ENCODE measurements around the gene KCNN3.

KCNN3 gene

DNA sequence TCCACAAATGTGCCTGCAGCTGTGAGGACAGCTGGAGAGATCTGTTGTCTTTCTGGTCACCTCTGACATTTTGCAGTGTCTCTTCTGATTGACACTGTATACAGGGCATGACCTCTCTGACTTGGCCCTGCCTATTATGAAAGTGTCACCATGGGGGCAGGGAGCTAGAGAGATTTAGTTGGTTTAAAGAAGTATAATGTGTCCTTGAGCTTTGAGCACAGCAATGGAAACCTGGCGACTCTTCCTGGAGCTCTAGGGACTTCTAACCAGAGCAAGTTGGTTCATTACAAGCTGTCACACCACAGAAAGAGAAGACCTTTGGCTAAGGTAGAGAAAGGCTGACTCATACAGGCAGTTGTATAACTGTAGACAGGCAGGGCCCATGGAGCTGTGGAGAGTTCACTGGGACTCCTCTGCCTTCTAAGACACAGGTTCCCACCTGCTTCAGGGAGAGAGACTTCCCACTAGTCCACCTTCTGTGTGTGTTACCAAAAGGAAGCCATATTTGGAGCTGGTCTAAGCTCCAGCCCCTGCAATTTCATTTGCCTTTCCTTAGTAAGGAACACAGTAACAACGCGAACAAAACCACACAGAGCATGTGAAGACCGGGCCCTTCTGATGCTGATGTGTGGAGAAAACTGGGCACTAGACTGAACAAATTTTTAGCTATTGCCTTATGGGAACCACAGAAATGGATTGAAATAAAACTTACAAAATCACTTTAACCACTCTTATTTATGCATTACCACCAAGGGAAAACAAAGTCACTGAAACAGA, 171.6 kb downstream of the KCNN3 start:
- no peak for DNase-seq (ENCODE audit: low spot score)
- TF ChIP-seq, protein P1, sequence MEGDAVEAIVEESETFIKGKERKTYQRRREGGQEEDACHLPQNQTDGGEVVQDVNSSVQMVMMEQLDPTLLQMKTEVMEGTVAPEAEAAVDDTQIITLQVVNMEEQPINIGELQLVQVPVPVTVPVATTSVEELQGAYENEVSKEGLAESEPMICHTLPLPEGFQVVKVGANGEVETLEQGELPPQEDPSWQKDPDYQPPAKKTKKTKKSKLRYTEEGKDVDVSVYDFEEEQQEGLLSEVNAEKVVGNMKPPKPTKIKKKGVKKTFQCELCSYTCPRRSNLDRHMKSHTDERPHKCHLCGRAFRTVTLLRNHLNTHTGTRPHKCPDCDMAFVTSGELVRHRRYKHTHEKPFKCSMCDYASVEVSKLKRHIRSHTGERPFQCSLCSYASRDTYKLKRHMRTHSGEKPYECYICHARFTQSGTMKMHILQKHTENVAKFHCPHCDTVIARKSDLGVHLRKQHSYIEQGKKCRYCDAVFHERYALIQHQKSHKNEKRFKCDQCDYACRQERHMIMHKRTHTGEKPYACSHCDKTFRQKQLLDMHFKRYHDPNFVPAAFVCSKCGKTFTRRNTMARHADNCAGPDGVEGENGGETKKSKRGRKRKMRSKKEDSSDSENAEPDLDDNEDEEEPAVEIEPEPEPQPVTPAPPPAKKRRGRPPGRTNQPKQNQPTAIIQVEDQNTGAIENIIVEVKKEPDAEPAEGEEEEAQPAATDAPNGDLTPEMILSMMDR (IDR thresholded peaks at IDR 0.05; ENCODE audit: extremely low read depth, missing control alignments), result no peak

DNA sequence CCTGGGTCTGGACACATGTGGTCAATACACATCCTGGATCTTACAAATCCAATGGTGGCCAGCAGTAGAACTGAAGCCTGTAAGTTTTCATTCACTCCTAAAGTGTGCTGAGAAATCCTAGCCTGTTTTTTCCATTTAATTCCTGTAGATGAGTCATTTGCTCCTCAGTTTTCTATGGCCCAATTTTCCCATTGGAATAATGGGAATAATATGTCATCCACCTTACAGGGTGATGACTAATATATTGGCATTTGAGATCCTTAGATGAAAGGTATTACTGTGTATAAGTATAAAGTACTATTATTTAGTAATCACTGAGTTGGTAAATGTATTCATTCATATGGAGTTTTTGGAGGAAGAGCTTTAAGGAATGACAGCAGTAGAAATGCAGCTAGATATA, 172.4 kb downstream of the KCNN3 start:
- TF ChIP-seq, protein P1 (IDR thresholded peaks at IDR 0.05; ENCODE audit: extremely low read depth, missing control alignments), result no peak
- no peak for DNase-seq (ENCODE audit: low spot score)

DNA sequence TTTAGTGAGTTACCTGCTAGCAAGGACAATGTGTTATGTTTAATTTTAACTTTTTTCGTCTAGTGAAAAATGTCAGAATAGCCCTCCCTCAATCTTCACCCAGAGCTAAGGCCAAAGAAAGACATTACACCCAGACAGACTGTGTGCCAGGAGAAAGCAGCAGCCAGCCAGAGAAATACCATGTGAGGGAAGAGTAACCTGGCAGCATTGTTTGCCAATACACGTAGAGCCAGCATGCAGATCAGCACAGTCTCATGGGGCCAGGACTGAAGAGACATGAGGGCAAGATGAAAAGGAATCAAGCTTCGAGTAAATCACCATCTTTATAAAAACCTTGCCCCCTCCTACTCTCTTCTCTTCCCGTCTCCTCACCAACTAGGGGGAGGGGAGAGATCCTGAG, 173.6 kb downstream of the KCNN3 start:
- no peak for DNase-seq (ENCODE audit: low spot score)
- TF ChIP-seq, protein P1 (IDR thresholded peaks at IDR 0.05; ENCODE audit: extremely low read depth, missing control alignments), result no peak

GRCh38 chr1:154695985-154696384, 174.1 kb downstream of the KCNN3 start:
- TF ChIP-seq, protein P1 (IDR thresholded peaks at IDR 0.05; ENCODE audit: extremely low read depth, missing control alignments), result no peak
- DNase-seq (ENCODE audit: low spot score), result no peak

DNA sequence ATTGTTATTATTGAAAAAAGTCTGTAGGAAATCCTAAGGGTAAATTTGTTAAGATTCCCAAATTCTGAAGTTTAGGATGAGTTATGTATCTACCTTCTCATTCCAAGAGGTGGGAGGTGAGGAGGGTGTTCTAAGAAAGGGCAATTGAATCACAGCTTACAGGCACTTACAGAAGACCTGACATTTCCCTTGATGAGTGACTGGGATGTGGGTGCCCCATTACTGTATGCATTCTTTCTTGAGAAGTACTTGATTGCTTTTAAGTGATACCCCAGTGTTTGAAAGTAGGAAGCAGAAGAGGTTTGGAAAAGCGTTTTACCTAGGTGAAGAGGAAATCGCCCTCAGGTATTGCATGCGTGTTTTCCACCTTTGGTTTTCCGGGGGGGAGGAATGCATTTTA, 175.1 kb downstream of the KCNN3 start:
- TF ChIP-seq, protein P1 (IDR thresholded peaks at IDR 0.05; ENCODE audit: extremely low read depth, missing control alignments), result no peak
- DNase-seq (ENCODE audit: low spot score), result no peak

DNA sequence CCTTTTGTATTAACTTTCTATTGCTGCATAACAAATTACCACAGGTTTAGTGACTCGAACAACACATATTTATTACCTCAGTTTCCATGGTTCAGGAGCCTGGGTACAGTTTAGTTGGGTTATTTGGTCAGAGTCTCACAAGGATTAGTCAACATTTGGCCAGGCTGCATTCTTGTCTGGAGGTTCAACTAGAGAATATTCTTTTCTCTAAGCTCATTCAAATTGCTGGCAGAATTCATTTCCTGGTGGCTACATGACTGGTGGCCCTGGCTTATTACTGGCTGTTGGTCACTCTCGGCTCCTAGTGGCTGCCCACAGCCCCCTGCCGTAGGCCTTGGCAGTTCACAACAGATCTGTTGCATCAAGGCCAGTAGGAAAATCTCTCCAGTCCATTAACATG, 181.0 kb downstream of the KCNN3 start:
- DNase-seq (ENCODE audit: low spot score), result no peak
- TF ChIP-seq, protein P1 (IDR thresholded peaks at IDR 0.05; ENCODE audit: extremely low read depth, missing control alignments), result no peak

GRCh38 chr1:154686507-154686906, 183.6 kb downstream of the KCNN3 start:
- DNase-seq (ENCODE audit: low spot score), result no peak
- TF ChIP-seq, protein P1 (IDR thresholded peaks at IDR 0.05; ENCODE audit: extremely low read depth, missing control alignments), result no peak
